Measurements from ENCODE around the gene IRGC. TPM values are rescaled to one million over a fixed set of nuclear protein-coding genes. Genes with fewer than 3 reads are reported as not detected.

IRGC gene
- total and polyA plus RNA-seq, 8 donors, result not detected

GRCh38 chr19:43711751-43712355, 4.0 kb upstream of the IRGC start:
- H3K4me3 ChIP-seq, result no peak overlapping the region
- H3K36me3 ChIP-seq, result no peaks in the 10 kb centered on the region
- no peak overlapping the region for H3K27ac ChIP-seq
- H3K27me3 ChIP-seq, result peaks cover 0 to 12% (median 0%) of the 10 kb centered on the region in 3 donors
- DNase-seq, result no peak
- peaks cover 5 to 12% (median 9%) of the 10 kb centered on the region in 4 donors for H3K9me3 ChIP-seq
- intact Hi-C loops (cut with DNase I; ENCODE audit: low total_unique reads), result no loop called here
- H3K4me1 ChIP-seq, result no peaks in the 10 kb centered on the region
- TF ChIP-seq EP300 (IDR thresholded peaks at IDR 0.05) (no peak), POLR2A (IDR thresholded peaks at IDR 0.05) (no peak), POLR2AphosphoS5 (IDR thresholded peaks at IDR 0.05) (no peak)
- TF ChIP-seq, protein P1, sequence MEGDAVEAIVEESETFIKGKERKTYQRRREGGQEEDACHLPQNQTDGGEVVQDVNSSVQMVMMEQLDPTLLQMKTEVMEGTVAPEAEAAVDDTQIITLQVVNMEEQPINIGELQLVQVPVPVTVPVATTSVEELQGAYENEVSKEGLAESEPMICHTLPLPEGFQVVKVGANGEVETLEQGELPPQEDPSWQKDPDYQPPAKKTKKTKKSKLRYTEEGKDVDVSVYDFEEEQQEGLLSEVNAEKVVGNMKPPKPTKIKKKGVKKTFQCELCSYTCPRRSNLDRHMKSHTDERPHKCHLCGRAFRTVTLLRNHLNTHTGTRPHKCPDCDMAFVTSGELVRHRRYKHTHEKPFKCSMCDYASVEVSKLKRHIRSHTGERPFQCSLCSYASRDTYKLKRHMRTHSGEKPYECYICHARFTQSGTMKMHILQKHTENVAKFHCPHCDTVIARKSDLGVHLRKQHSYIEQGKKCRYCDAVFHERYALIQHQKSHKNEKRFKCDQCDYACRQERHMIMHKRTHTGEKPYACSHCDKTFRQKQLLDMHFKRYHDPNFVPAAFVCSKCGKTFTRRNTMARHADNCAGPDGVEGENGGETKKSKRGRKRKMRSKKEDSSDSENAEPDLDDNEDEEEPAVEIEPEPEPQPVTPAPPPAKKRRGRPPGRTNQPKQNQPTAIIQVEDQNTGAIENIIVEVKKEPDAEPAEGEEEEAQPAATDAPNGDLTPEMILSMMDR (IDR thresholded peaks at IDR 0.05), result no peak
- 64 to 74% (median 68%) methylated on average over 12 of the region's 12 CpGs for WGBS, 5 donors

GRCh38 chr19:43713208-43713607, 2.7 kb upstream of the IRGC start:
- 58 to 79% (median 72%) methylated on average over 3 of the region's 3 CpGs for WGBS, 5 donors
- peaks cover 5 to 12% (median 9%) of the 10 kb centered on the region in 4 donors for H3K9me3 ChIP-seq
- H3K4me3 ChIP-seq, result no peak overlapping the region
- TF ChIP-seq POLR2AphosphoS5 (IDR thresholded peaks at IDR 0.05), result no peak
- TF ChIP-seq, protein P1 (IDR thresholded peaks at IDR 0.05), result no peak
- no peak for TF ChIP-seq POLR2A (IDR thresholded peaks at IDR 0.05)
- TF ChIP-seq EP300 (IDR thresholded peaks at IDR 0.05), result no peak
- H3K4me1 ChIP-seq, result no peaks in the 10 kb centered on the region
- no peak overlapping the region for H3K27ac ChIP-seq
- intact Hi-C loops (cut with DNase I; ENCODE audit: low total_unique reads), result no loop called here
- DNase-seq, result no peak
- H3K36me3 ChIP-seq, result no peaks in the 10 kb centered on the region
- H3K27me3 ChIP-seq, result peaks cover 0 to 12% (median 0%) of the 10 kb centered on the region in 3 donors

DNA sequence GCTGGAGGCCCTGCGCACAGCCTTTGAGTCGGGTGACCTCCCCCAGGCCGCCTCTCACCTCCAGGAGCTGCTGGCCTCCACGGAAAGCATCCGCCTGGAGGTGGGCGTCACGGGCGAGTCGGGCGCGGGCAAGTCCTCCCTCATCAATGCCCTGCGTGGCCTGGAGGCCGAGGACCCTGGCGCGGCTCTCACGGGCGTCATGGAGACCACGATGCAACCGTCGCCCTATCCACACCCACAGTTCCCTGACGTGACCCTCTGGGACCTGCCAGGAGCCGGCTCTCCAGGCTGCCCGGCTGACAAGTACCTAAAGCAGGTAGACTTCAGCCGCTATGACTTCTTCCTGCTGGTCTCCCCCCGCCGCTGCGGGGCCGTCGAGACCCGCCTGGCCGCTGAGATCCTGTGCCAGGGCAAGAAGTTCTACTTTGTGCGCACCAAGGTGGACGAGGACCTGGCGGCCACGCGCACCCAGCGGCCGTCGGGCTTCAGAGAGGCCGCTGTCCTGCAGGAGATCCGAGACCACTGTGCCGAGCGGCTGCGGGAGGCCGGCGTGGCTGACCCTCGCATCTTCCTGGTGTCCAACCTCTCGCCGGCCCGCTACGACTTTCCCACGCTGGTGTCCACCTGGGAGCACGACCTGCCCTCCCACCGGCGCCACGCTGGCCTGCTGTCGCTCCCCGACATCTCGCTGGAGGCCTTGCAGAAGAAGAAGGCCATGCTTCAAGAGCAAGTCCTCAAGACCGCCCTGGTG, 2.9 kb downstream of the IRGC start:
- Histone ChIP-seq H3K9me3 (no peaks in the 10 kb centered on the region), H3K4me3 (no peak overlapping the region), H3K27ac (no peak overlapping the region), H3K27me3 (peaks cover 0 to 20% (median 0%) of the 10 kb centered on the region in 3 donors), H3K4me1 (no peaks in the 10 kb centered on the region), H3K36me3 (no peaks in the 10 kb centered on the region)
- TF ChIP-seq POLR2AphosphoS5 (IDR thresholded peaks at IDR 0.05), result no peak
- no peak for TF ChIP-seq EP300 (IDR thresholded peaks at IDR 0.05)
- no peak for TF ChIP-seq POLR2A (IDR thresholded peaks at IDR 0.05)
- TF ChIP-seq, protein P1 (IDR thresholded peaks at IDR 0.05), result no peak
- 86 to 94% (median 93%) methylated on average over 31 to 60 of the region's 60 CpGs for WGBS, 5 donors
- DNase-seq, result no peak
- intact Hi-C loops (cut with DNase I; ENCODE audit: low total_unique reads), result no loop called here

GRCh38 chr19:43719378-43719868, 3.5 kb downstream of the IRGC start:
- Histone ChIP-seq H3K27ac (no peak overlapping the region), H3K36me3 (no peaks in the 10 kb centered on the region), H3K4me3 (no peak overlapping the region), H3K27me3 (peaks cover 0 to 20% (median 0%) of the 10 kb centered on the region in 3 donors), H3K9me3 (no peaks in the 10 kb centered on the region), H3K4me1 (no peaks in the 10 kb centered on the region)
- intact Hi-C loops (cut with DNase I; ENCODE audit: low total_unique reads), result no loop called here
- DNase-seq, result no peak
- 91 to 94% (median 92%) methylated on average over 21 to 37 of the region's 37 CpGs for WGBS, 5 donors
- no peak for TF ChIP-seq POLR2A (IDR thresholded peaks at IDR 0.05)
- TF ChIP-seq POLR2AphosphoS5 (IDR thresholded peaks at IDR 0.05), result no peak

Measured in stomach (tissue), 9 donors.